HG03439 (cell line): ENCODE measurements around the gene RNF167.
"Not testable (repeated sequence)": the region's sequence is repeated elsewhere in the genome, so short reads cannot be mapped to it uniquely, and the experiment has no call there.

Experiments used
- ATAC-seq: cut with Tn5 transposase; IDR thresholded peaks from one replicate; pipeline ENCODE4 v1.9.1; 2021; ENCODE audit warnings: mild to moderate bottlenecking, moderate library complexity; ENCODE audit not compliant: unreplicated experiment

Gene RNF167

GRCh38 chr17:4901648-4902344, 38.3 kb upstream of the RNF167 start:
- no peak for ATAC-seq

- no peak for ATAC-seq
Observed at GRCh38 chr17:4902540-4902939, 37.5 kb upstream of the RNF167 start.

- ATAC-seq, result no peak
Observed at GRCh38 chr17:4903051-4903818, 36.8 kb upstream of the RNF167 start, which contains the start of gene CHRNE. CHRNE (minus strand) TSS chr17:4903098; CDS start chr17:4903063, 35 bp downstream.

GRCh38 chr17:4906642-4907041, 33.4 kb upstream of the RNF167 start:
- not testable (repeated sequence) for ATAC-seq

GRCh38 chr17:4908301-4908700, 31.8 kb upstream of the RNF167 start:
- ATAC-seq, result no peak

- peak; percentile 54 for ATAC-seq
Observed at GRCh38 chr17:4908711-4909496, 31.2 kb upstream of the RNF167 start.

- ATAC-seq, result no peak
Observed at GRCh38 chr17:4913994-4914393, 26.1 kb upstream of the RNF167 start.

GRCh38 chr17:4914551-4914950, 25.5 kb upstream of the RNF167 start:
- ATAC-seq, result not testable (repeated sequence)

- ATAC-seq, result no peak
Observed at GRCh38 chr17:4919511-4920047, 20.5 kb upstream of the RNF167 start.

- no peak for ATAC-seq
Observed at GRCh38 chr17:4920351-4921048, 19.6 kb upstream of the RNF167 start.

GRCh38 chr17:4921320-4921719, 18.7 kb upstream of the RNF167 start:
- no peak for ATAC-seq

- not testable (repeated sequence) for ATAC-seq
Observed at GRCh38 chr17:4926577-4927335, 13.3 kb upstream of the RNF167 start.

GRCh38 chr17:4928881-4929280, 11.2 kb upstream of the RNF167 start:
- ATAC-seq, result no peak

- no peak for ATAC-seq
Observed at GRCh38 chr17:4931963-4932362, 8.1 kb upstream of the RNF167 start, which contains the start of gene GP1BA. GP1BA (plus strand) TSS chr17:4932277; CDS start chr17:4932605, 328 bp downstream.

GRCh38 chr17:4932756-4933155, 7.3 kb upstream of the RNF167 start:
- no peak for ATAC-seq

GRCh38 chr17:4933646-4934045, 6.4 kb upstream of the RNF167 start:
- ATAC-seq, result no peak

GRCh38 chr17:4934173-4934979, 5.7 kb upstream of the RNF167 start:
- no peak for ATAC-seq

- ATAC-seq, result no peak
Observed at GRCh38 chr17:4935650-4936049, 4.4 kb upstream of the RNF167 start.

- no peak for ATAC-seq
Observed at GRCh38 chr17:4936436-4936835, 3.6 kb upstream of the RNF167 start.
